H1 (cell line): Measurements from ENCODE around the gene CCS. TPM values are rescaled to one million over a fixed set of nuclear protein-coding genes. Genes with fewer than 3 reads are reported as not detected.
A peak's percentile ranks its signal among the peaks of the same experiment; 100 is the strongest.

Experiments
- CTCF ChIA-PET: fragments of 300-600 bp; sonication (Branson Sonifier 250); formaldehyde crosslinking; loops from one replicate; lab custom pipeline; 2021; ENCODE audit not compliant: partially characterized antibody; lab: Charles Lee
- POLR2A ChIA-PET: fragments of 300-600 bp; sonication (Branson Sonifier 250); formaldehyde crosslinking; loops from one replicate; lab custom pipeline; 2021; ENCODE audit warnings: inconsistent platforms; ENCODE audit not compliant: partially characterized antibody; lab: Charles Lee
- DNase-seq, 2 experiments: peaks; one replicate each; pipeline versions ENCODE4 v3.0.0 to v3.0.0-alpha.2; 2010 to 2022; ENCODE audit warnings: low spot score in 2 of 2, low read depth in 1 of 2, mixed read lengths in 1 of 2
- FAIRE-seq: peaks from 2 replicates; lab custom pipeline; 2011; peaks lifted over from hg19 to GRCh38; lab: Jason Lieb, UNC
- H2AFZ ChIP-seq: 2 replicates; pipeline ENCODE4 v1.8.1; 2012; ENCODE audit warnings: low read length, inconsistent platforms
- H2AK5ac ChIP-seq: 2 replicates; pipeline ENCODE4 v1.6.1; 2013; ENCODE audit warnings: low read depth, low read length
- H2BK120ac ChIP-seq: replicated peaks from 2 replicates; pipeline ENCODE3; 2013; ENCODE audit warnings: low read depth, low read length, inconsistent platforms
- H2BK12ac ChIP-seq: 2 replicates; pipeline ENCODE4 v1.6.1; 2013; ENCODE audit warnings: low read depth, low read length
- H2BK15ac ChIP-seq: 2 replicates; pipeline ENCODE4 v1.6.1; 2013; ENCODE audit warnings: low read length
- H2BK20ac ChIP-seq: 2 replicates; pipeline ENCODE4 v1.6.1; 2013; ENCODE audit warnings: low read length
- H2BK5ac ChIP-seq: 2 replicates; pipeline ENCODE4 v1.6.1; 2013; ENCODE audit warnings: low read depth, low read length
- H3K14ac ChIP-seq: 2 replicates; pipeline ENCODE4 v1.6.1; 2013; ENCODE audit warnings: inconsistent platforms; ENCODE audit not compliant: insufficient read length
- H3K18ac ChIP-seq: 2 replicates; pipeline ENCODE4 v1.6.1; 2013; ENCODE audit warnings: low read length; ENCODE audit errors: extremely low read depth
- H3K23ac ChIP-seq: 2 replicates; pipeline ENCODE4 v1.6.1; 2013; ENCODE audit warnings: inconsistent platforms; ENCODE audit not compliant: insufficient read length
- H3K23me2 ChIP-seq: 2 replicates; pipeline ENCODE4 v1.6.1; 2013; ENCODE audit warnings: low read depth, low read length
- H3K27ac ChIP-seq: 2 replicates; pipeline ENCODE4 v1.6.1; 2011; ENCODE audit warnings: low read depth, low read length, inconsistent platforms
- H3K27me3 ChIP-seq, 4 experiments: replicated peaks in 1 of 4; 1 replicate in 1 of 4; 2 replicates in 3 of 4; pipeline versions ENCODE4 v1.6.1 to v1.8.1; 2011 to 2013; ENCODE audit warnings: low read length in 3 of 4, mild to moderate bottlenecking in 3 of 4, inconsistent platforms in 2 of 4, mixed read lengths in 2 of 4, moderate library complexity in 1 of 4; ENCODE audit not compliant: control insufficient read depth in 3 of 4, insufficient read depth in 3 of 4; ENCODE audit errors: extremely low read depth in 1 of 4
- H3K36me3 ChIP-seq, 4 experiments: 2 replicates each; pipeline versions ENCODE4 v1.6.1 to v1.8.1; 2011 to 2013; ENCODE audit warnings: mild to moderate bottlenecking in 4 of 4, low read length in 3 of 4, moderate library complexity in 2 of 4, control low read depth in 1 of 4, inconsistent platforms in 1 of 4; ENCODE audit not compliant: insufficient read depth in 4 of 4, control insufficient read depth in 2 of 4
- H3K4ac ChIP-seq: replicated peaks from 2 replicates; pipeline ENCODE3; 2013; ENCODE audit warnings: low read length, low read depth, mixed read lengths, inconsistent platforms; ENCODE audit not compliant: insufficient read length
- H3K4me1 ChIP-seq, 4 experiments: replicated peaks in 1 of 4; 1 replicate in 1 of 4; 2 replicates in 3 of 4; pipeline versions ENCODE4 v1.6.1 to v1.8.1; 2011 to 2013; ENCODE audit warnings: low read length in 3 of 4, inconsistent platforms in 2 of 4, mixed read lengths in 1 of 4; ENCODE audit not compliant: insufficient read depth in 4 of 4, control insufficient read depth in 3 of 4
- H3K4me2 ChIP-seq, 2 experiments: 2 replicates each; pipeline versions ENCODE4 v1.6.1 to v1.8.1; 2011 to 2013; ENCODE audit warnings: low read depth in 2 of 2, low read length in 2 of 2, control low read depth in 1 of 2, inconsistent platforms in 1 of 2, mild to moderate bottlenecking in 1 of 2; ENCODE audit not compliant: insufficient read depth in 1 of 2
- H3K4me3 ChIP-seq, 4 experiments: fragments of 200-600, 300-600 bp in 1 of 4; sonication (generic), shearing (Covaris generic), sonication (Bioruptor Twin) in 1 of 4; 2 replicates each; pipeline versions ENCODE4 v1.5.1 to v1.8.1; 2011 to 2016; ENCODE audit warnings: low read length in 4 of 4, low read depth in 3 of 4, control low read depth in 2 of 4, inconsistent platforms in 2 of 4, mild to moderate bottlenecking in 2 of 4, mixed read lengths in 1 of 4, moderate library complexity in 1 of 4; ENCODE audit not compliant: insufficient read depth in 2 of 4; ENCODE audit errors: extremely low read depth in 1 of 4
- H3K56ac ChIP-seq: replicated peaks from 2 replicates; pipeline ENCODE3; 2013; ENCODE audit warnings: low read depth, mild to moderate bottlenecking, mixed read lengths, low read length, inconsistent platforms; ENCODE audit not compliant: insufficient read length
- H3K79me1 ChIP-seq: 2 replicates; pipeline ENCODE4 v1.6.1; 2013; ENCODE audit warnings: low read depth, low read length, control low read depth
- H3K79me2 ChIP-seq, 2 experiments: 2 replicates each; pipeline versions ENCODE4 v1.6.1 to v1.8.1; 2012 to 2013; ENCODE audit warnings: low read length in 2 of 2, mild to moderate bottlenecking in 2 of 2, inconsistent platforms in 1 of 2; ENCODE audit not compliant: insufficient read depth in 2 of 2, control insufficient read depth in 1 of 2
- H3K9ac ChIP-seq, 4 experiments: replicated peaks in 1 of 4; 1 replicate in 1 of 4; 2 replicates in 3 of 4; pipeline versions ENCODE4 v1.6.1 to v1.8.1; 2011 to 2013; ENCODE audit warnings: low read depth in 3 of 4, low read length in 3 of 4, control low read depth in 2 of 4, mild to moderate bottlenecking in 2 of 4, moderate library complexity in 2 of 4, inconsistent platforms in 1 of 4; ENCODE audit errors: extremely low read depth in 1 of 4
- H3K9me3 ChIP-seq, 2 experiments: 2 replicates each; pipeline versions ENCODE4 v1.6.1 to v1.8.1; 2012 to 2013; ENCODE audit warnings: mild to moderate bottlenecking in 2 of 2, moderate library complexity in 2 of 2, control low read depth in 1 of 2, inconsistent platforms in 1 of 2, low read depth in 1 of 2, low read length in 1 of 2, mixed read lengths in 1 of 2; ENCODE audit not compliant: insufficient read depth in 2 of 2
- H4K20me1 ChIP-seq, 2 experiments: replicated peaks in 1 of 2; 2 replicates each; pipeline versions ENCODE3 to v1.8.1; 2011 to 2013; ENCODE audit warnings: inconsistent platforms in 2 of 2, low read length in 2 of 2, mild to moderate bottlenecking in 1 of 2; ENCODE audit not compliant: insufficient read depth in 2 of 2, control insufficient read depth in 1 of 2
- H4K5ac ChIP-seq: 2 replicates; pipeline ENCODE4 v1.6.1; 2013; ENCODE audit warnings: low read length, low read depth, mixed read lengths, inconsistent platforms; ENCODE audit not compliant: insufficient read length
- H4K8ac ChIP-seq: 2 replicates; pipeline ENCODE4 v1.8.0; 2013; ENCODE audit warnings: mild to moderate bottlenecking, moderate library complexity, low read length, inconsistent platforms; ENCODE audit not compliant: insufficient read depth; ENCODE audit errors: extremely low read depth
- H4K91ac ChIP-seq: replicated peaks from 2 replicates; pipeline ENCODE3; 2013; ENCODE audit warnings: low read length, mixed read lengths, inconsistent platforms; ENCODE audit not compliant: insufficient read length
- MAFK ChIP-seq: IDR thresholded peaks from 2 replicates; pipeline ENCODE4 v1.6.1; 2012; ENCODE audit warnings: low read depth, mild to moderate bottlenecking, improper control_type of control experiment, low read length
- PHF8 ChIP-seq: fragments of 200-600 bp; sonication (generic); conservative IDR thresholded peaks from 2 replicates; pipeline ENCODE4 v1.7.1; 2012; ENCODE audit warnings: low read depth, mild to moderate bottlenecking, inconsistent platforms, low read length, moderate library complexity
- POLR2A ChIP-seq, 2 experiments: IDR thresholded peaks; 1 replicate in 1 of 2; 2 replicates in 1 of 2; pipeline ENCODE4 v1.6.1; 2011; ENCODE audit warnings: low read depth in 2 of 2, low read length in 2 of 2, mild to moderate bottlenecking in 2 of 2; ENCODE audit errors: control extremely low read depth in 1 of 2
- POLR2AphosphoS5 ChIP-seq: IDR thresholded peaks from 2 replicates; pipeline ENCODE4 v1.6.1; 2011; ENCODE audit warnings: low read depth, low read length
- WGBS, 2 experiments: shearing (Covaris generic) in 1 of 2; methylation state at CpG; one replicate each; pipeline versions ENCODE4 v1.1.6 to v1.1.7; 2013 to 2015; ENCODE audit warnings: low lambda C conversion rate in 2 of 2, mixed read lengths in 2 of 2, inconsistent platforms in 1 of 2, low coverage in 1 of 2, missing lambda C conversion rate in 1 of 2; ENCODE audit not compliant: insufficient replicate concordance in 2 of 2, insufficient coverage in 1 of 2, insufficient read length in 1 of 2; ENCODE audit errors: extremely low coverage in 1 of 2, missing lambda C conversion rate in 1 of 2; 5-methylcytosine and 5-hydroxymethylcytosine counted together
- polyA plus RNA-seq, 7 experiments: library from polyadenylated mRNA; depleted of rRNA in 3 of 7; stranded (reverse) in 5 of 7; unstranded in 2 of 7; fragments of >200 nt in 5 of 7; fragments of 200-250 nt in 2 of 7; gene quantifications; 1 replicate in 5 of 7; 2 replicates in 1 of 7; 4 replicates in 1 of 7; pipeline versions ENCODE4 v1.2.1 to v1.2.3, GENCODE V29; 2011 to 2013; ENCODE audit warnings: missing spikeins in 2 of 7, mixed read lengths in 2 of 7
- total RNA-seq: library from RNA; stranded (reverse); fragmentation: NEBNext Ultra II Directional; extraction: Animal tissue kit (Norgen Biotek cat#: 25700); gene quantifications from 2 replicates; pipeline ENCODE4 v1.2.1, GENCODE V29; 2021
- TF ChIP-seq, protein P1 (sequence below): IDR thresholded peaks from 2 replicates; pipeline ENCODE4 v1.6.1; 2012; ENCODE audit warnings: inconsistent platforms

Gene CCS
- total and polyA plus RNA-seq, 2 of the 8 experiments (the other 6 are each of a cell fraction or from before 2014, with no cell fraction given): 37.1 to 37.7 TPM

GRCh38 chr11:66625041-66625751 is 32.2 kb downstream of the CCS start:
- Histone ChIP-seq H3K4ac (no peak overlapping the region), H4K20me1 (peaks cover 61 to 66% of the 10 kb centered on the region in 2 experiments), H3K4me2 (no peak overlapping the region), H3K27ac (no peak overlapping the region), H3K79me2 (peaks cover 74 to 100% of the 10 kb centered on the region in 2 experiments), H2BK20ac (no peak overlapping the region), H2AK5ac (no peak overlapping the region), H2AFZ (no peak overlapping the region), H3K9me3 (no peaks in the 10 kb centered on the region), H3K23ac (no peak overlapping the region), H4K91ac (no peak overlapping the region), H2BK15ac (no peak overlapping the region), H2BK5ac (no peak overlapping the region), H3K18ac (no peak overlapping the region), H2BK120ac (no peak overlapping the region), H3K9ac (no peak overlapping the region), H3K56ac (no peak overlapping the region), H4K5ac (no peak overlapping the region), H3K14ac (no peak overlapping the region), H3K23me2 (no peaks in the 10 kb centered on the region), H3K27me3 (no peaks in the 10 kb centered on the region), H3K79me1 (peaks cover 31% of the 10 kb centered on the region), H2BK12ac (no peak overlapping the region), H4K8ac (peak overlapping the region; percentile 17), H3K36me3 (peaks cover 51 to 91% (median 80%) of the 10 kb centered on the region in 4 experiments), H3K4me1 (peaks cover 0 to 3% (median 0%) of the 10 kb centered on the region in 4 experiments; a peak in 1 of 7 replicates), H3K4me3 (no peak overlapping the region)
- CTCF ChIA-PET: interaction anchor here (0.9 to 1.4 kb wide), 3 partner anchors 44 to 984 kb away, joined by 3 to 5 read pairs (median 4); no protein-coding TSS in a partner anchor
- WGBS, 2 experiments: 97% methylated on average over 26 of the region's 26 CpGs; no CpG with 5 or more reads in 1 of the 2 experiments
- no peak for DNase-seq
- POLR2A ChIA-PET: interaction anchor here (0.9 to 66.2 kb wide), 7 partner anchors 4 to 82 kb away, joined by 3 to 2165 read pairs (median 4); partner anchors contain the start of genes CCDC87, CCS, RBM14 and RBM4
- TF ChIP-seq POLR2AphosphoS5 (peak; percentile 35; the same call in 1 of the 2 replicates), POLR2A (IDR thresholded peaks at IDR 0.05; ENCODE audit: control extremely low read depth in 1 of 2, low read depth in 2 of 2, low read length in 2 of 2) (peak in 1 of 2 experiments; percentile 16; a peak in 1 of 3 replicates), PHF8 (no peak), MAFK (no peak)
- TF ChIP-seq, protein P1, sequence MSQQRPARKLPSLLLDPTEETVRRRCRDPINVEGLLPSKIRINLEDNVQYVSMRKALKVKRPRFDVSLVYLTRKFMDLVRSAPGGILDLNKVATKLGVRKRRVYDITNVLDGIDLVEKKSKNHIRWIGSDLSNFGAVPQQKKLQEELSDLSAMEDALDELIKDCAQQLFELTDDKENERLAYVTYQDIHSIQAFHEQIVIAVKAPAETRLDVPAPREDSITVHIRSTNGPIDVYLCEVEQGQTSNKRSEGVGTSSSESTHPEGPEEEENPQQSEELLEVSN: no peak
- FAIRE-seq: no peak
